DMS53 treated with DMSO at 0.1 percent for 48 hours (cell line): ENCODE measurements around the gene PGF.

Experiments
- DNase-seq: peaks from one replicate; lab custom pipeline; 2025; ENCODE audit not compliant: unreplicated experiment; lab: John Stamatoyannopoulos, UW

Gene PGF

DNA sequence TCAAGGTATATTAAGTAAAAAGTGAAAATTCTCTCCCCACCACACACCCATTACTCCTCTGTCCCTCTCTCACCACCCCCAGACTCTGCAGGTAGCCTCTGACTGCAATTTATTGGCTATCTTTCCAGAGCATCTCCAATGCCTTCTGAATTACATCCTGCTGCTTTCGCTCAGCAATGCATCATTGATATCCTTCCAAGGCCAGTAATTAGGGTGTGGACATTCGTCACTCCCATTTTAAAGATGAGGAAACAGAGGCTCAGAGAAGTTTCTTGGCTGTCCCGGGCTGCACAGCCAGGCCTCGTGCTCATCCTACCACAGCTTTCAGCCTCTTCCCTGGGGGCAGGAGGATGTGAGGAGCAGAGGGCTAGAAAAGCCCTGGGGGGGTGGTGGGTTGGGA is 23.6 kb upstream of the PGF start:
- DNase-seq: no peak

DNA sequence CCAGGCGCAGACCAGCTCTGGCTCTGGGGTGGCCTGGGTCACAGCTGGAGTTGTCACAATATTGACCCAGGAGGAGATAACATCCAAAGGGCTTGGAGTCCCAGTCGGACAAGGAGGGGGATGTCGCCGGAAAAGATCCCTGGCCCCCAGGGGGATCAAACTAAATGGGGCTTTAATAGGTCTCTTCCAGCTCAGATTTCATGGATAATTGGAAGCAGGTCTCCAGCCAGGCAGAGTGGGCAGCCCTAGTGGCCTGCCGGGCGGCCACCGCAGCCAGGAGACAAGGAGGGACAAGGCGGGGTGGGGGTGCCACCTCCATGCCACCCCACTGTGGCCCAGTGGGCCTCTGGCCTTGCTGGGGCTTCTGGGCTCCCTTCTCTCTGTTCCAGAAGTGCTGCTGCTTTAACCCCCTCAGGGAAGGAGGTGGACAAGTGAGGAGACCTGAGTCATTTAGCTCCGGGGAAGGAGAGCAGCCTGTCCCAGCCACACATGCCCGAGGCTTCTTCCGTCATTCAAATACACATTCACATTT is 23.1 kb upstream of the PGF start:
- DNase-seq: no peak

DNA sequence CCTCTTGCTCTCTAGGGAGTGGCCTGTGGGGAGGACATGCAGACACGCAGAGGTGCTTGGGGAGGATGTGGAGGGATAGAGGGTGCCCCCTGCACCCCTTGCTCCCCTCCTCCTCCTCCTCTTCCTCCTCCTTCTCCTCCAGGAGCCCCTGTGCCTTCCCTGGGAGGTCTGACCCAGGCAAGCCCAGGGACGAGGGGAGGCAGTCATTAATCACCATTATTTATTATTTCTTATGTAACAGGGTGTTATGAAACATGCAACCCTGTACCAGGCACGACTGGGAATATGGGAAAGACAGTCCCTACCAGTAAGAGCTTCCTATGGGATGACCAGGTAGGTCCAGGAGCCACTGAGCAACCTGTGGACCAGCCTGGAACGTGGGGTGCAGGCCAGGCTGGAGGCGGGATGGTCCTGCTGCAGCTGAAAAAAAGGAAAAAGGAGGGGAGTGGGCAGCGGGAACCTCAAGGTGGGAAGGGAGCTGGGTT is 22.5 kb upstream of the PGF start:
- DNase-seq: no peak

DNA sequence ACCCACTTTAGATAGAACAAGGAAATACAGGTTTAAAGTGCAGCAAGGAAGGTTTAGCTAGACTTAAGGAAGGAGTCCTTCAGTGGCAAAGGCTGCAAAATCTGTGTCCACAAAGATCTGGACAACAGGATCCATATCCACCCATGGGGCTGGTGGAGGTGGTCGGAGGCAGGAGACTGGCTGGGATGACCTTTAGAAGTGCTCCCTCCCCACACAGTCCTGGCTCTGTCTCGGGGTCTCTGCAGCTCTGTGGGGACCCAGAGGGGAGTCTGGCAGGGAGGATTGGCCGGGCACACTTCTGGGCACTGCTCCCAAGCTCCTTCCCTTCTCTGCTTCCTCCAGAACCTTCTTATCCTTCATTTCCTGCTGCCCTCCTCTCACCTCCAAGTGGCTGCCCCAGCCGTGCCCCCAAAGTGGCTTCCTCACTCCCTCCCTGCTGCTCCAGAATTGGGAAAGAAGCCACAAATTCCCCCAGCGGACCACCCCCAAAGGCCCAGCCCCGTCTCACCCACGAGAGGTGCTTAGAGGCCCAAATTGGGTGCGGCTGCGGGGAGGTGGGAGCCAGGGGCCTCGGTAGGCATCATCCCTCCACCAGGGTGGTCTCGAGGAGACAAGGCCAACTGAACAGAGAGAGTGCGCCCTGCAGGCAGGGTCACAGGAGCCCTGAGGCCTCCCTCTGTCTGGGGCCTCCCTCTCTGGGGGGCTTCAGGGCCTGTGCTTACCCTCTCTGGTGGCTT is 21.9 kb upstream of the PGF start:
- DNase-seq: no peak

DNA sequence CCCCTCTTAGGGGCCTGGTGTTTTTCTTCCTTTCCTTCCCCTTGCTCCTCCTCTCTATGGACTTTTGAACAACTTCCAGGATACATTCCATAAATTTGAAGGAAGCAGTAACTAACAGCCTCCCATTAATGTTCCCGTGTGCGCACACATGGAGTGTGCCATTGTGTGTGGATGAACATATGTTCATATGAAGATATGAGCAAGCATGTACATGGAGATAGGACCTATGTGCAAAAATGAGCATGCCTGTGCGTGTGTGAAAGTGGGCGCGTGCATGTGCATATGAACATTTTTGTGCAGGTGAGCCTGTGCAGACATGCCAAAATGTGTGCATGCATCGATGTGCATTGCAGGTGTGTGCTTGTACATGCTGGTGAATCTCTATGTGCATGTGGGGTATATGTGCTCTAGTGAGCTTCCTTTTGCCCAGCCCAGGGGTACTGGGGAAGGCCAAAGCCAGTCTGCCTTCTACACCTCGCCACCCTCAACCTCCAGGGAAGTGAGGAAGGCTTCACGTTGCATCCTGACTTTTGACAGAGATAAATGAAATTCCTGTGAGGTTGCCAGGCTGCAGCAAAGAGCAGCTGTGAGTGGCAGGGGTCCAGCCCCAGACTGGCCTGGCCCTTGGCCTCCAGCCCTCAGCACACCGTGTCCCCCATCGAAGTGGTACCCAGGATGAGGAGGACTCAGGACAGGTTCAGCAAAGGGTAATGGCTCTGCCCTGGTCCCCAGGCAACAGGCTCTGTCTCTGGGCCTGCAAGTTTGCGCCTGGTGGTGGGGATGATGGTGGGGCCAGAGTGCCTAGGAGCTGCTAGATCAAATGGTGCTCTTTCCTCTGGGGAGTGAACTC is 21.1 kb upstream of the PGF start:
- no peak for DNase-seq

DNA sequence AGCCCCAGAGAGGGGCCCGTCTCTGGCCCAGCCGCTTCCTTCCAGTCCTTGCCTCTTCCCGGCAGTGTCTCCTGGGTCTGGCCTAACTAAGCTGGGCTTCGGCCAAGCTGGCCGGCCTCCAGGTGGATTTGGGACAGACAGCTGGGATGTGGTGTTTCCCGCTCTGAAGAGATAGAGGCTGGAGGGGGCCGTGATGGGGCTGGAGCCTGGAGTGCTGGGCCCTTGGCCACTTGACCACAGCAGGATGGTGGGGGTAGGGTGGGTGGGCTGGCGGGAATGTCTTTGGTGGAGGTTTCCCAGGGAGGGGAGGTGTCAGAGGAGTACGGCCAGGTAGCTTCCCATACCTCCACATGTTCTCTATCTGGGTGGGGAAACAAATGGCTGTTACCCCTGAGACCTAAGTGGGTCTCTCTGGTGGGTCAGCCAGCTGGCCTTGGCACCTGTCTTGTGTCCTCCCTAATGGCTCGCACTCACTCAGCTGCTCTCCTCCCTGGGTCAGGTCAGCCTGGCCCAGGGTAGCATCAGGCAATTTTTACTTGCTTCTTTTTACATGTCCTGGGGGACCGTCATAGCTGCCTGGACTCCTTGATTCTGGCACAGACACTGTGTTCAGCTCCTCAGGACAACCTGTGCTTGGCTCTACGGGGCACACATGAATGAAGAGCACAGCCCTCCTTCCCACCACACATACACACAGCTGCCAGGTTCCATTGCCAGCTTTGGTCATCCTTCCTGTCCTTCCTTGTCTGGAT is 19.8 kb upstream of the PGF start:
- no peak for DNase-seq

DNA sequence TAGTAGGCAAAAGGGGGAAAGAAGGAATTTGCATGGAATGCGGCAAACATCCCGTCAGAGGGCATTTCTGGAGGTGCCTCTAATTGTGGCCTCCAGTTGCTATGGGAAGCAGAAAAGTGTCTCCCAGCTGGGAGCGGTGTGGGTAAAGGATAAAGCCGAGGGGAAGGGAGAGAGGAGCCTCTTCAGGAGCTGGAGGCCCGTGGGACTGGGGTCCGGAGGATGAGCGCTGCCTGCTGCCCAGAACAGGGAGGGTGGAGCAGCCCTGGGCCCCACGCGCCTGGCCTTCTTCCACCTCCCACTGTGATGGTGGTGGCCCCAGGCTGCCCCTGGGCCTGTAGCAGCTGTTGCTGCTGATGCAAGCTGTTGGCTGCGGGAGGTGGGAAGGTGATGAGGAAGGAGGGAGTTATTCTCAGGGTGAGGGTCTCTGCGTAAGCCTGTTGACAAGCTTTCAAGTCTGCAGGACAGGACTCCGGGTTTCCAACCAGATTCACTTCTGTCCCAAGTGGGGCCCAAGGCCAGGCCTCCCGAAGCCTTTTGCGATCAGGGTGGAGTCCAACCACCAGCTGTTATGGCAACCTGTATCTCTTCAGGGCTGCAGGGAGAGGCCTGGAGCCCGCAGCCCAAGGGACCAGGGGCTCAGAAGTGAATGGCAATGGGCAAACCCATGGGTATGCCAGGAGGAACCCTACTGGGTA is 19.1 kb upstream of the PGF start:
- DNase-seq: no peak

DNA sequence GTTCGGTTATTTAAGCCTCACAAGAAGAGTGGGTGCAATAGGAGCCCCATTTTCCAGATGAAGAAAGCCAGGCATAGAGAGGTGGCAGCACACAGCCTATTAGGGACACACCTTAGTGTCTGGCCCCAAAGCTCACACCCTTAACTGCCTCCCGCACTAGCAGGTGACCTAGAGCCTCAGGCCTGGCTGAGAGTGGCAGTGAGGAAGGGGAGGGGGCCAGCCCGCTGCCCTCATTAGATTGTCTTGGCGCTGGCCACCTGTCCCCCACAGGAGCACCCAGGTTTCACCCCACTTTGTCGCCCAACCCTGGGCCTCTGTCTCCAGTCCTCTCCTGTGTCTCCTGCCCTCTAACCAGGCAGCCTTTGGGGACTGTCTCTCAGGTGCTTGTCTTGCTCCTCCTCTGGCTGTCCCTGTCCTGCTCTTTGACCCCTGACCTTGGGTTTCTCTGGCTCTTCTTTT is 18.5 kb upstream of the PGF start:
- no peak for DNase-seq

DNA sequence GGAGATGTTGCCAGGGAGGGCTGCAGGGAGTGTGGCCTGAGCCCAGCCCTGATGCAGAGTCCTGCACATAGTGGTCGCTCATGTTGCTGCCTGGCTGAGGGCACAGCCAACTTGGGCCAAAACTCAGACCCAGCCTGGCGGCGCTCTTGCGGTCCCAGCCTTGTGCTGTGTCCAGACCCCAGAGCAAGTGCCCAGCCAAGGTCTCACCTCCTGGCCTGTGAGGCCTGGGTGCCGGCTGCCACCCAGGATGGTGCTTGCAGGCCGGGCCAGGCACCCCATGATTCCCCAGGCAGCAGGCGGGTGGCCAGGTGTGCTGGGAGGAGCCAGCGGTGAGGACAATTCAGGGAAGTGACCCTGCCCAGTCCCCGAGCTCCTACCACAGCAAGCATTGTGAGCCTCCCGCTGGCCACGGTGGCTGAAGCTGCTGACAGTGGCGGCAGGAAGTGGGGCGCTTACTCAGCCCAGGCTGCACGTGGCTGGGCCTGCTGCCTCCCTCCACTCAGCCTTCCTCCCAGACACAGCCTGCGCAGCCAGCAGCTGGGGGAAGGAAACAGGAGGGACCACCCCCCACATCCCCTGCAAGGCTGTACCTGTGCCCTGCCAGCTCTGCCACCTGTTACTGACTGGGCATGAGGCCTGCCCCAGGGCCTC is 17.7 kb upstream of the PGF start:
- DNase-seq: no peak

DNA sequence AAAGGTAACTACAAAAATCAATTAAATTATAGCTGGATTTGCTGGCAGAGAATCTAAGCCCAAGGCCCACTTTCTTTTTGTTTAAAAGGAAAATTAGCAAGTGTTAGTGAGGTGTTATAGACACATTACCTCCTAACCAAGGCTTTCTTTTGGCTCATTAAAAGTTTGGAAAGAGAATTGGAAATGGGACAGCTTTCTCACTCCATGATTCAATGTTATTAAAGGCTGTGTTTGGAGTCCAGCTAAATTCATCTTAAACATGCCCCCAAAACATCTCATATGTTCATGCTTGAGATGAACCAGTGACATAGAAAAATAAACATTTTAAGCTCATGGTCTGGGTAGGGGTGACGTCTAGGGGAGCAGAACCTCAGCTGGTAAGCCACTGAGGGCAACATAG is 13.4 kb upstream of the PGF start:
- DNase-seq: no peak

DNA sequence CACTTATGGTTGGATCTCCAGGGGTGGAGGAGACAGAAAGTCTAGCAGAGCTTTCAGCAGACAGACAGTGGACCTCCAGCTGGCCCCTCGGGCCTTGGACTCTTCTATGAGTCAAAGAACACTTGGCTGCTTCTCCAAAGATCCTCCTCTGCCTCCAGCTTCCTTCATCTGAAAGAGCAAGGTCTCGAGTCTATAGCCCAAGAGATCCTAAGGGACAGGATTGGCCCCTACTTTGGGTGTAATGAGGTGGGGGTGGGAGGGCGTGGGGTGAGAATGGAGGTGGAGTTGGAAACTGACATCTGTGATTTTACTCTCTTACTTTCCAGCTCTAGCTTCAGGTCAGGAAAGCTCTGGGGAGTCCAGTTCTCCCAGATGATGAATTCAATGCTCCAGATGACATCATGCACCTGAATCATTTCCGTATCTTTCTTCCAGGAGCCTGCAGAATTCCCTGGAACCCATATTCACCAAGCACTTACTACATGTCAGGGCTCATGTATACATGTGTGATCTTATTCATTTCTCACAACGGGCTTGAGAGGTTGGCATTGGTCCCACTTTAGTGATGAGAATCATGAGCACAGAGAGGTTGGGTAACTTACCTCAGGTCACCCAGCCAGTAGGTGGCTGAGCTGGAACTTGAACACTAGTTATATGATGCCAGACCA is 10.2 kb upstream of the PGF start:
- no peak for DNase-seq

DNA sequence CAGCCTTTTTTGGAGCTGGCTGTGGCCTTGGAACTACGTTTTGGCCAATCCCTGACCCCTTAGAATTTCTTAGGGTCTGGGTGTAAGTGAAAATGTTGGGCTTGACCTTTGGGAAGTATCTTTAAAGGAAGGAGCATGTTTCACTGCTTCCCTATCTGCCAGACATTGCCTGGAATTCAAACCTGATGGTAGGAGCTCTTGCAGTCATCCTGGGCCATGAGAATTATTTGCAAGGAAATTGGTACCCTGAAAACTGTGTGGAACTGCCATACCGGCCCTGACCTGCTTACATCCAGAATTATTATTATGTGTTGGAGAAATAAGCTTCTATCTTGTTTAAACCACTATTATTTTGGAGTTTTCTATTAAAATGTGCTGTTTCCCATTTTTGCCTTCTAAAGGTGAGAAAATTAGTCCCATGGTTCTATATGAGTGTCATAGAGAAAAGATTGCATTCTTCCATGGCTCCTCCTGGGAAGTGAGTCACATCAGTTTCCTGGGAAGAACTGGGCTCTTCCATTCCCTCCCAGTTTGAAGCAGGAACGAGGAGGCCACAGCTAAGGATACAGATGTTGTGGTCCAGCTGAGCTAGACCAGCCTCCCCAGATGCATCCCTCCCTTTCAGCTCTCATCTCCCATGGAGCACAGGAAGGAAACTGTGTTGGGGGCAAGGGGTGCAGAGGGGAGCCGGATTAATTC is 9.5 kb upstream of the PGF start:
- DNase-seq: no peak

DNA sequence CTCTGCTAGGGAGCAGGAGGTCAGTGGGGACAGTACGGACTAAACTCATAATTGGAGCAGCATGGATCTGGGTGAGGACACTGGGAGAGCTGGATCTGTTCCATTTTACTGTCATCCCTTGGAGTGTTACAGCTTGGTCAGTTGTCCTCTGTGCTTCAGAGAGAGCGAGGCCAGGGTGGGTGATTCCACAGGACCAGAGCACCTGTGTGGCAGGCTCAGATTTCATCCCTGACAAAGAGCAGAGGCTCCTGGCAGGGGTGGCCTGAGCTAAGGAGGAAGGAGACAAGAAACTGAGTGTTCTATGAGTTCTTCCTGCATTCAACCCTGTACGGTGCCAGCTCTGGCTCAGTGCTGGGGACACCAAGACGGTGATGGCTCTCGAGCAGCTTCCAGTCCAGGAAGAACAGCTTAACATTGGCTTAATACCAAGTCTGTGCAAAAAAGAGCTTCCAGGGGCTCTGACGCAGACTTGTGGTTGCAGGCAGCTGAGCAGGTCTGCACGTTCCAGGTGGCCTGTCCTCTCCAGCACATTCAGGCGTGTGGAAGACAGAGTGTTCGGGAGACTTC is 8.4 kb upstream of the PGF start:
- DNase-seq: no peak

DNA sequence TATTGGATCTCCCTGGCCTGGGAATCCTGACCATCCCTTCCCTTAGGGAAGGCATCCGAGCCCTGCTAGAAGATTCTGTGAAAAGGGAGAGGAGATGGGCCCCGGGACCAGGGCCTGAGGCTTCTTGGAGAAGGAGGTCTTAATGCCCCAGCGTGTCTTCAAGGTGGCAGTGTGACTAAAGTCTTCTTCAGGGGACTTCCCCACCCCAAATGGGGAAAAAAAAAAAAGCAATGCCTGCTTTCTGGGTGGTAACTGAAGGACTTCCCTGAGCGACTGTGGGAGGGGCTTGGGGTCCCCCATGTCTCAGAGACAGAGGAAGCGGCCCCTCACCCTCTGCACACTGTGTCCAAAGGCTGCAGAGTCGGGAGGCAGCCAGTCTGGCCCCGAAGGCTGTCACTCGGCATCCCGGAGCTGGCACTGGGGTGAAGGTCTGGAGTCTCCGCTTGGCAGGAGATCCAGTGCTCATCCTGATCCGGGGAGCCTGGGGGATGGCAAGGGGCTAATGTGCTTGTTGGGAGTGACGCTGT is 7.8 kb upstream of the PGF start:
- no peak for DNase-seq

DNA sequence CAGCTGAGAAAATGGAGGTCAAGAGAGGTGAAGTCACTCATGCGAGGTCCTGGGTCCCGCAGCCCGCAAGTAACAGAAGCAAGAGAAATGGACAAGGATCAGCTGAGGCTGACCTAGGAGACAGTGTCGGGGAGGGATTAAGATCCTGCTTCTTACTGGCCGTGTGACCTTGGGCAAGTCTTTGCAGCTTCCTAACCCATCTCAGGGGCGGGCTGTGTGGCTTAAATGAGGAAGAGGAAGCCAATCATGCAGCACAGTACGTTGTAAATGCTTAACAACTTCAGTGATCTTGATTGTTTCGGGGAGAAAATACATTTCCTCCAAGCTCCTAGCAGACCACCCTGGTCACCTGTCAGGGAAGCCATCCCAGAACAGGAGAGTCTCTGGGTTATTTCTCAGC is 7.1 kb upstream of the PGF start:
- no peak for DNase-seq

DNA sequence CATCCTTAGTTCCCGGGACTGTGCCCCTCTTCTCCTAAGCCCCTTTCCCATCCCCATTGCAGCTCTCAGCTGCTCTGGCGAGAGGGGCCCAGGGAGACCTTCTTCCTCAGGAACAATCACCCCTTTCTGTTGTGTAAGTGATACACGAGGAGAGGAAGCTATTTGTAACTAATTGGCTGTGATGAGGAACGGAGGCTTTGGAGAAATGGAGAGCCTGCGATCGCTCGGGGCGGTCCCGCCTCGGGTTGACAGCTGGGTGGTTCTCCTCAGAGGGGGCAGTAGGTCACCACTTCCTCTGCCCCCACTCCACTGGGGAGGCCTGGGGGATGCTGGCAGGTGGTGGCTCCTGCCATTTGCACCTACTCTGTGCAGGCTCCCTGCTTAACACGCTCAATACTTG is 6.6 kb upstream of the PGF start:
- no peak for DNase-seq

DNA sequence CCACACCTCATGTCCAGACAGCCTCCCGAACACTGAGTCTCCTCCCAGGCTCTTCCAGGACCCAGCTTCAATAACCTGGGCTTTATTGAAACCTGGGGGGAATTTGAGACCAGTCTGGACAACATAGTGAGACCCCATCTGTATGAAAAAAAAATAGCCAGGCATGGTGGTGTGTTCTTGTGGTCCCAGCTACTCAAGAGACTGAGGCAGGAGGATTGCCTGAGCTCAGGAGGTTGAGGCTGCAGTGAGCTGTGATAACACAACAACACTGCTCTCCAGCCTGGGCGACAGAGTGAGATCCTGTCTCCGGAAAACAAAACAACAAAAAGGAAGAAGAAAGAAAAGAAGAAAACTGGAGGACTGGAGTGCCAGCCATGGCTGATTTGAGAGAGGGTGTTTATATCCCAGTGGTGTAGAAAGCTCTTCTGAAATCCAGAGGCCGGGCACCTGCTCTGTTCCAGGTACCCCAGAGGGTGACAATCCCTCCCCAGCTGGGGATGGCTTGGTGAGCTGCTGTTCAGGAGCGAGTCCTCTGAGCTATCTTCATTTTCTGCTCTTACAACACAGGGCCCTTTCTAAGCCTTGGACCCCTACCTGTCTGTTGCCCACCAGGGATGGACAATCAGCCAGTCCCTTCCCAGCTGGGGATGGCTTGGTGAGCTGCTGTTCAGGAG is 6.0 kb upstream of the PGF start:
- no peak for DNase-seq

DNA sequence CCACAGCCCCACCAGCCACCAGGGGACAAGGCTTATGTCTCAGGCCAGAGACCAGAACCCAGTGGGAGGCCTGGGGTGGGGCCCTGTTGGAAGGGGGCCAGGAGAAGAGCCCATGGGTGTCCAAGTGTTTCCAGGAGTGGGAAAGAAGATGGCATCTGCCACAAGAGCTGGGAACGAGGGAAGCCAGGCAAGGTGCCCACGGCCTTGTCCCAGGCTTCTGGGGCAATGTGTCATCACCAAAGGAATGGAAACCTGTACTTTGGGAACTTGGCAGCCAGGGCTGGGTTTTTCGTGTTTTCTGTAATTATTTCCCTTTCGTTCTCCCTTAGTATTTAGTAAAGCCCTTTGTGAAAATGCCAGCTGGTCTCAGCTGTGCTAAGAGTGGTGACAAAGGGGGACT is 5.3 kb upstream of the PGF start:
- no peak for DNase-seq
